ENCODE measurements around the gene TARS3. TPM values are rescaled to one million over a fixed set of nuclear protein-coding genes. Genes with fewer than 3 reads are reported as not detected.

Gene TARS3
- polyA plus RNA-seq, 2 of the 4 experiments (the other 2 are of a cell fraction) = 6.7 to 9.5 TPM

DNA sequence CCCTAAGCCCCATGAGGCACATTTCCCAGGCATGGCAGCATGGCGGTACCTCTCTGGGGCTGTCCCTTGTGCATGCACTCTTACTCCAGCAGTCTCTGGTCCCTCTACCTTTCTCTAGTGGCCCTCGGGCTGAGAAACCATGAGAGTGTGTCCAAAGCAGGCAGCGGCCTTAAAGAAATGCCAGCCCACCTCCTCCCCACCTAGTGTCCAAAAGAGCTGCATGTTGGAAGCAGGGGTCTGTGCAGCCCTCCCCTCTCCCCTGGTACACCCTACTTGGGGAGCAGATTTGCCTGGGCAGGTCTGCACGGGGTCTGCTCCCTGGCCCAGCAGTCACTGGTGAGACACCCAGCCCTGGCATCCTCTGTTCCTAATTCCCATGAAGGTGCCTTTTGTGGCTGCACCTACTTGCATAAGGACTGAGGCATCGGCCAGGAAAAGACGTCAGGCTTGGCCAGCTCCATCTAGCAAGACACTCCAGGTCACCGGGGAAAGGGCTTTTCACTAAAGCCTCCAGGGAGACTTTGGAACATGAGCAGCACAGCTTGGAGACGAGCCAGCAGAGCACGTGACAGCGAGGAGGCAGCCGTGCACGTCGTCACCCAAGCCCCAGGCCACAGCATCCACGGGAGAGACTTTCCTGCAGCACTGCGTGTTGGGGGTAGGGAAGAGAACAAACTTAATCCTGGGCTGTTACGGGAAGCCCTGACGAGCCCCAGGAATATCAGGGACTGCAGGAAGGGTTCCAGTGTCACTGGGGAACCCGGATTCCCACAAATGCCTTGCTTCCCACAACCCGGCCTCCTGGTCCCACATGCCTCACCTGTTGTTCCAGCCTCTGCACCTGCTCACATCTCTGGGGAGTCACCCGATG, 110.9 kb downstream of the TARS3 start (continued):
- TF ChIP-seq, protein P1, sequence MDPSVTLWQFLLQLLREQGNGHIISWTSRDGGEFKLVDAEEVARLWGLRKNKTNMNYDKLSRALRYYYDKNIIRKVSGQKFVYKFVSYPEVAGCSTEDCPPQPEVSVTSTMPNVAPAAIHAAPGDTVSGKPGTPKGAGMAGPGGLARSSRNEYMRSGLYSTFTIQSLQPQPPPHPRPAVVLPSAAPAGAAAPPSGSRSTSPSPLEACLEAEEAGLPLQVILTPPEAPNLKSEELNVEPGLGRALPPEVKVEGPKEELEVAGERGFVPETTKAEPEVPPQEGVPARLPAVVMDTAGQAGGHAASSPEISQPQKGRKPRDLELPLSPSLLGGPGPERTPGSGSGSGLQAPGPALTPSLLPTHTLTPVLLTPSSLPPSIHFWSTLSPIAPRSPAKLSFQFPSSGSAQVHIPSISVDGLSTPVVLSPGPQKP (IDR thresholded peaks at IDR 0.05; ENCODE audit: low read depth, low read length) = no peak
- no peak for TF ChIP-seq TFCP2L1 (CRISPR knock-in tag; IDR thresholded peaks at IDR 0.05)

DNA sequence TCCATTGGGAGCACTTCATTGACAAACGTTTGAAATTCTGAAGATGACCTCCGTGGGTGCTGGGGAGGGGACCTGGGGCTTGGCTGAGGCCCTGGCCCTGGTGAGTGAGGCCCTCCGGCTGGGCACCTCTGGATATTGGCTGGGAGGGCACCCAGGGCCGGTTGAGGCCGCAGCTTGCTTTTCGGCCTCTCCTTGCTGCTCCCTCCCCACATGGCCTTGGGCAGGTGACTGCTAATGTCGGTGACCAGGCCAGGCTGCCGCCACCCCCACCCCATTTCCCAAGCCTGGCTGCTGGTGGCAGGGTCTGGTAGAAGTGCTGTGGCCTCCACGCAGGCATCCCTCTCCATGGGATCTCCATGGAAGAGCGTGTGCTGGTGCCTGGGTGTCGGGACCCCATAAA, 111.6 kb downstream of the TARS3 start:
- DNase-seq (ENCODE audit: low read depth in 1 of 2, low spot score in 1 of 2) (no peak), ATAC-seq (no peak), FAIRE-seq (no peak)
- Histone ChIP-seq H3K4me1 (peaks cover 15% of the 10 kb centered on the region), H3K4me2 (no peak overlapping the region), H3K9me3 (no peaks in the 10 kb centered on the region), H3K4me3 (no peak overlapping the region), H3K27ac (no peak overlapping the region)
- ChIA-PET POLR2A (no interaction called here), CTCF (interaction anchor here (1.3 to 2.1 kb wide), 2 partner anchors 29 to 356 kb away, joined by 3 to 9 read pairs; no protein-coding TSS in a partner anchor)
- WGBS (ENCODE audit: missing lambda C conversion rate) = 87% methylated on average over 7 of the region's 11 CpGs
- TF ChIP-seq MAZ (IDR thresholded peaks at IDR 0.05; ENCODE audit: borderline replicate concordance, low read depth, low read length) (no peak), FOSB (CRISPR knock-in tag; IDR thresholded peaks at IDR 0.05) (no peak), NFE2L2 (conservative IDR thresholded peaks at IDR 0.05; ENCODE audit: low read length) (no peak), FOSL2 (IDR thresholded peaks at IDR 0.05) (no peak), FOSL2 (CRISPR knock-in tag; IDR thresholded peaks at IDR 0.05) (no peak), GATA3 (IDR thresholded peaks at IDR 0.05; ENCODE audit: borderline replicate concordance) (no peak), TFCP2L1 (CRISPR knock-in tag; IDR thresholded peaks at IDR 0.05) (no peak), ESRRA (IDR thresholded peaks at IDR 0.05; ENCODE audit: borderline replicate concordance, low read length) (no peak), POLR2AphosphoS2 (conservative IDR thresholded peaks at IDR 0.05; ENCODE audit: low read length) (no peak), CHD2 (IDR thresholded peaks at IDR 0.05; ENCODE audit: low read length, partially characterized antibody) (no peak), HOXB5 (CRISPR knock-in tag; IDR thresholded peaks at IDR 0.05) (no peak), ZNF302 (CRISPR knock-in tag; IDR thresholded peaks at IDR 0.05) (no peak), FOXS1 (CRISPR knock-in tag; IDR thresholded peaks at IDR 0.05) (no peak), ZFP36 (IDR thresholded peaks at IDR 0.05; ENCODE audit: borderline replicate concordance, partially characterized antibody) (no peak), MAFK (IDR thresholded peaks at IDR 0.05; ENCODE audit: partially characterized antibody) (no peak)
- TF ChIP-seq, protein P2, sequence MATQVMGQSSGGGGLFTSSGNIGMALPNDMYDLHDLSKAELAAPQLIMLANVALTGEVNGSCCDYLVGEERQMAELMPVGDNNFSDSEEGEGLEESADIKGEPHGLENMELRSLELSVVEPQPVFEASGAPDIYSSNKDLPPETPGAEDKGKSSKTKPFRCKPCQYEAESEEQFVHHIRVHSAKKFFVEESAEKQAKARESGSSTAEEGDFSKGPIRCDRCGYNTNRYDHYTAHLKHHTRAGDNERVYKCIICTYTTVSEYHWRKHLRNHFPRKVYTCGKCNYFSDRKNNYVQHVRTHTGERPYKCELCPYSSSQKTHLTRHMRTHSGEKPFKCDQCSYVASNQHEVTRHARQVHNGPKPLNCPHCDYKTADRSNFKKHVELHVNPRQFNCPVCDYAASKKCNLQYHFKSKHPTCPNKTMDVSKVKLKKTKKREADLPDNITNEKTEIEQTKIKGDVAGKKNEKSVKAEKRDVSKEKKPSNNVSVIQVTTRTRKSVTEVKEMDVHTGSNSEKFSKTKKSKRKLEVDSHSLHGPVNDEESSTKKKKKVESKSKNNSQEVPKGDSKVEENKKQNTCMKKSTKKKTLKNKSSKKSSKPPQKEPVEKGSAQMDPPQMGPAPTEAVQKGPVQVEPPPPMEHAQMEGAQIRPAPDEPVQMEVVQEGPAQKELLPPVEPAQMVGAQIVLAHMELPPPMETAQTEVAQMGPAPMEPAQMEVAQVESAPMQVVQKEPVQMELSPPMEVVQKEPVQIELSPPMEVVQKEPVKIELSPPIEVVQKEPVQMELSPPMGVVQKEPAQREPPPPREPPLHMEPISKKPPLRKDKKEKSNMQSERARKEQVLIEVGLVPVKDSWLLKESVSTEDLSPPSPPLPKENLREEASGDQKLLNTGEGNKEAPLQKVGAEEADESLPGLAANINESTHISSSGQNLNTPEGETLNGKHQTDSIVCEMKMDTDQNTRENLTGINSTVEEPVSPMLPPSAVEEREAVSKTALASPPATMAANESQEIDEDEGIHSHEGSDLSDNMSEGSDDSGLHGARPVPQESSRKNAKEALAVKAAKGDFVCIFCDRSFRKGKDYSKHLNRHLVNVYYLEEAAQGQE (IDR thresholded peaks at IDR 0.05) = no peak
- TF ChIP-seq, protein P3, sequence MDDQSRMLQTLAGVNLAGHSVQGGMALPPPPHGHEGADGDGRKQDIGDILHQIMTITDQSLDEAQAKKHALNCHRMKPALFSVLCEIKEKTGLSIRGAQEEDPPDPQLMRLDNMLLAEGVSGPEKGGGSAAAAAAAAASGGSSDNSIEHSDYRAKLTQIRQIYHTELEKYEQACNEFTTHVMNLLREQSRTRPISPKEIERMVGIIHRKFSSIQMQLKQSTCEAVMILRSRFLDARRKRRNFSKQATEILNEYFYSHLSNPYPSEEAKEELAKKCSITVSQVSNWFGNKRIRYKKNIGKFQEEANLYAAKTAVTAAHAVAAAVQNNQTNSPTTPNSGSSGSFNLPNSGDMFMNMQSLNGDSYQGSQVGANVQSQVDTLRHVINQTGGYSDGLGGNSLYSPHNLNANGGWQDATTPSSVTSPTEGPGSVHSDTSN (IDR thresholded peaks at IDR 0.05) = no peak
- TF ChIP-seq, protein P4, sequence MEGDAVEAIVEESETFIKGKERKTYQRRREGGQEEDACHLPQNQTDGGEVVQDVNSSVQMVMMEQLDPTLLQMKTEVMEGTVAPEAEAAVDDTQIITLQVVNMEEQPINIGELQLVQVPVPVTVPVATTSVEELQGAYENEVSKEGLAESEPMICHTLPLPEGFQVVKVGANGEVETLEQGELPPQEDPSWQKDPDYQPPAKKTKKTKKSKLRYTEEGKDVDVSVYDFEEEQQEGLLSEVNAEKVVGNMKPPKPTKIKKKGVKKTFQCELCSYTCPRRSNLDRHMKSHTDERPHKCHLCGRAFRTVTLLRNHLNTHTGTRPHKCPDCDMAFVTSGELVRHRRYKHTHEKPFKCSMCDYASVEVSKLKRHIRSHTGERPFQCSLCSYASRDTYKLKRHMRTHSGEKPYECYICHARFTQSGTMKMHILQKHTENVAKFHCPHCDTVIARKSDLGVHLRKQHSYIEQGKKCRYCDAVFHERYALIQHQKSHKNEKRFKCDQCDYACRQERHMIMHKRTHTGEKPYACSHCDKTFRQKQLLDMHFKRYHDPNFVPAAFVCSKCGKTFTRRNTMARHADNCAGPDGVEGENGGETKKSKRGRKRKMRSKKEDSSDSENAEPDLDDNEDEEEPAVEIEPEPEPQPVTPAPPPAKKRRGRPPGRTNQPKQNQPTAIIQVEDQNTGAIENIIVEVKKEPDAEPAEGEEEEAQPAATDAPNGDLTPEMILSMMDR (IDR thresholded peaks at IDR 0.05) = no peak

All from A549 (cell line).